Mesothelial cell of epicardium (in vitro differentiated cells): ENCODE data around the gene RNF2. TPM values are rescaled to one million over a fixed set of nuclear protein-coding genes. Genes with fewer than 3 reads are reported as not detected.
"Not testable (repeated sequence)": the region's sequence is repeated elsewhere in the genome, so short reads cannot be mapped to it uniquely, and the experiment has no call there.

Experiments used
- DNase-seq, 2 experiments: peaks; one replicate each; pipeline ENCODE4 v3.0.0; 2021; ENCODE audit warnings: low spot score in 2 of 2; ENCODE audit not compliant: unreplicated experiment in 2 of 2
- H3K27ac Mint-ChIP-seq: 2 replicates; pipeline ENCODE4 v1.8.0; 2021; ENCODE audit warnings: mixed read lengths
- H3K27me3 Mint-ChIP-seq: 2 replicates; pipeline ENCODE4 v1.8.0; 2021; ENCODE audit warnings: low read depth, mixed read lengths
- H3K36me3 Mint-ChIP-seq: 2 replicates; pipeline ENCODE4 v1.8.0; 2021; ENCODE audit warnings: mixed read lengths
- H3K4me1 Mint-ChIP-seq: 2 replicates; pipeline ENCODE4 v1.8.0; 2021; ENCODE audit warnings: mixed read lengths
- H3K4me3 Mint-ChIP-seq: 2 replicates; pipeline ENCODE4 v1.8.0; 2021; ENCODE audit warnings: mild to moderate bottlenecking, moderate library complexity, mixed read lengths
- H3K9me3 Mint-ChIP-seq: 2 replicates; pipeline ENCODE4 v1.8.0; 2021; ENCODE audit warnings: mixed read lengths
- CTCF ChIP-seq: fragments of 200-600 bp; sonication (generic); IDR thresholded peaks from one replicate; pipeline ENCODE4 v1.5.0; 2021; ENCODE audit warnings: antibody characterized with exemption; ENCODE audit not compliant: unreplicated experiment
- total RNA-seq: library from RNA; stranded (reverse); gene quantifications from 3 replicates; pipeline ENCODE4 v1.2.1, GENCODE V29; 2021

Gene RNF2
- total RNA-seq, 1 donor from 2014 or later = 36.1 TPM

GRCh38 chr1:185059950-185060571, 14.7 kb downstream of the RNF2 start:
- peaks cover 22% of the 10 kb centered on the region for H3K9me3 Mint-ChIP-seq
- no peak overlapping the region for H3K27ac Mint-ChIP-seq
- no peaks in the 10 kb centered on the region for H3K27me3 Mint-ChIP-seq
- H3K4me1 Mint-ChIP-seq = peaks cover 12% of the 10 kb centered on the region
- no peak overlapping the region for H3K4me3 Mint-ChIP-seq
- peaks cover 27% of the 10 kb centered on the region for H3K36me3 Mint-ChIP-seq
- no peak for DNase-seq
- no peak for TF ChIP-seq CTCF

GRCh38 chr1:185062710-185063370, 17.5 kb downstream of the RNF2 start:
- Mint-ChIP-seq H3K36me3 (peaks cover 37% of the 10 kb centered on the region), H3K27ac (no peak overlapping the region), H3K9me3 (peaks cover 22% of the 10 kb centered on the region), H3K4me1 (peaks cover 16% of the 10 kb centered on the region), H3K27me3 (no peaks in the 10 kb centered on the region), H3K4me3 (no peak overlapping the region)
- TF ChIP-seq CTCF = no peak
- no peak for DNase-seq

GRCh38 chr1:185063719-185064118, 18.4 kb downstream of the RNF2 start:
- Mint-ChIP-seq H3K4me1 (peaks cover 10% of the 10 kb centered on the region), H3K9me3 (peaks cover 22% of the 10 kb centered on the region), H3K27ac (no peak overlapping the region), H3K27me3 (no peaks in the 10 kb centered on the region), H3K36me3 (peaks cover 37% of the 10 kb centered on the region), H3K4me3 (no peak overlapping the region)
- no peak for DNase-seq
- TF ChIP-seq CTCF = no peak

GRCh38 chr1:185065006-185065405, 19.6 kb downstream of the RNF2 start:
- not testable (repeated sequence) for H3K4me3 Mint-ChIP-seq, H3K27me3 Mint-ChIP-seq, H3K27ac Mint-ChIP-seq, H3K4me1 Mint-ChIP-seq, DNase-seq
- Mint-ChIP-seq H3K36me3 (peaks cover 37% of the 10 kb centered on the region), H3K9me3 (peaks cover 22% of the 10 kb centered on the region)

GRCh38 chr1:185066181-185066580, 20.8 kb downstream of the RNF2 start:
- Mint-ChIP-seq H3K4me3 (no peak overlapping the region), H3K4me1 (peaks cover 8% of the 10 kb centered on the region), H3K27ac (no peak overlapping the region), H3K36me3 (peaks cover 38% of the 10 kb centered on the region), H3K27me3 (no peaks in the 10 kb centered on the region), H3K9me3 (peaks cover 22% of the 10 kb centered on the region)
- no peak for TF ChIP-seq CTCF
- DNase-seq = no peak

GRCh38 chr1:185068341-185068740, 23.0 kb downstream of the RNF2 start:
- H3K27ac Mint-ChIP-seq = no peak overlapping the region
- peaks cover 25% of the 10 kb centered on the region for H3K9me3 Mint-ChIP-seq
- peaks cover 5% of the 10 kb centered on the region for H3K4me1 Mint-ChIP-seq
- H3K36me3 Mint-ChIP-seq = peaks cover 41% of the 10 kb centered on the region
- no peak overlapping the region for H3K4me3 Mint-ChIP-seq
- no peak for DNase-seq
- no peaks in the 10 kb centered on the region for H3K27me3 Mint-ChIP-seq
- TF ChIP-seq CTCF = no peak
